GM12892 (cell line): ENCODE data around the gene PRSS57.
"Not testable (repeated sequence)": the region's sequence is repeated elsewhere in the genome, so short reads cannot be mapped to it uniquely, and the experiment has no call there.

Experiments
- POLR2A ChIP-seq: IDR thresholded peaks from 2 replicates; pipeline ENCODE4 v1.6.1; 2011; ENCODE audit warnings: low read depth, low read length, control low read depth
- TAF1 ChIP-seq: IDR thresholded peaks from 2 replicates; pipeline ENCODE4 v1.6.1; 2011; ENCODE audit warnings: low read depth, mild to moderate bottlenecking, control low read depth, low read length, borderline replicate concordance

GRCh38 chr19:668675-669434, 26.4 kb downstream of the PRSS57 start:
- not testable (repeated sequence) for TF ChIP-seq TAF1, POLR2A
